Ovary (tissue), 3 donors: ENCODE measurements around the gene CSTB.

Experiments
- POLR2A ChIP-seq: fragments of 450-650 bp; IDR thresholded peaks from one replicate; pipeline ENCODE4 v1.6.1; 2017; ENCODE audit warnings: antibody characterized with exemption, mild to moderate bottlenecking, moderate library complexity
- TF ChIP-seq, protein P1 (sequence below), 3 donors: fragments of 450-650 bp in 2 of 3; fragments of 200-600 bp in 1 of 3; IDR thresholded peaks; one replicate each; pipeline versions ENCODE4 v1.5.1 to v1.8.0; 2016 to 2022; ENCODE audit warnings: antibody characterized with exemption in 3 of 3, mild to moderate bottlenecking in 1 of 3
- donor health status: DM: no; HTN: no; CAD: no.

DNA sequence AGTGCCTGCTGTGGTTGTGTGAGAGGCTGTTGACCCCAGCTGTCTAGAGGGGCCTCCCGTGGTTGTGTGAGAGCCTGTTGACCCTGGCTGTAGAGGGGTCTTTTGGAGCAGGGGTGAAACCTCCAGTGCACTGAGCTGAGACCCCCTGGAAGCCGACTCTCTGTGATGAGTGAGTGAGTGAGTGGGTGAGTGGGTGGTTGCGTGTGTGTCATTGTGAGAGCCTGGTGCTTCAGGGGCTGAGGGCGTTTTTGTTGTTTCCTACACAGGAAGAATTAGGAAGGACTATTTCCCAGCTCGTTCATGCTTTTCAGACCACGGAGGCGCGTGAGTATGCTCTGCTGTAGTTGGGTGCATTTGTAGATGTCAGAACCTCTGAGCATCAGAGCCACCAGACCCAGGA, 16.3 kb upstream of the CSTB start:
- TF ChIP-seq POLR2A: no peak
- TF ChIP-seq, protein P1, sequence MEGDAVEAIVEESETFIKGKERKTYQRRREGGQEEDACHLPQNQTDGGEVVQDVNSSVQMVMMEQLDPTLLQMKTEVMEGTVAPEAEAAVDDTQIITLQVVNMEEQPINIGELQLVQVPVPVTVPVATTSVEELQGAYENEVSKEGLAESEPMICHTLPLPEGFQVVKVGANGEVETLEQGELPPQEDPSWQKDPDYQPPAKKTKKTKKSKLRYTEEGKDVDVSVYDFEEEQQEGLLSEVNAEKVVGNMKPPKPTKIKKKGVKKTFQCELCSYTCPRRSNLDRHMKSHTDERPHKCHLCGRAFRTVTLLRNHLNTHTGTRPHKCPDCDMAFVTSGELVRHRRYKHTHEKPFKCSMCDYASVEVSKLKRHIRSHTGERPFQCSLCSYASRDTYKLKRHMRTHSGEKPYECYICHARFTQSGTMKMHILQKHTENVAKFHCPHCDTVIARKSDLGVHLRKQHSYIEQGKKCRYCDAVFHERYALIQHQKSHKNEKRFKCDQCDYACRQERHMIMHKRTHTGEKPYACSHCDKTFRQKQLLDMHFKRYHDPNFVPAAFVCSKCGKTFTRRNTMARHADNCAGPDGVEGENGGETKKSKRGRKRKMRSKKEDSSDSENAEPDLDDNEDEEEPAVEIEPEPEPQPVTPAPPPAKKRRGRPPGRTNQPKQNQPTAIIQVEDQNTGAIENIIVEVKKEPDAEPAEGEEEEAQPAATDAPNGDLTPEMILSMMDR (IDR thresholded peaks at IDR 0.05): no peak
